HG03439 (cell line): ENCODE results near the gene SEZ6.

ENCODE experiments used
- ATAC-seq: cut with Tn5 transposase; IDR thresholded peaks from one replicate; pipeline ENCODE4 v1.9.1; 2021; ENCODE audit warnings: mild to moderate bottlenecking, moderate library complexity; ENCODE audit not compliant: unreplicated experiment

SEZ6 gene

GRCh38 chr17:28958820-28959455 is 46.9 kb downstream of the SEZ6 start:
- no peak for ATAC-seq

- ATAC-seq, result no peak
Measured at GRCh38 chr17:28957992-28958355, 47.9 kb downstream of the SEZ6 start.

GRCh38 chr17:28957277-28957991 is 48.4 kb downstream of the SEZ6 start:
- ATAC-seq, result no peak

GRCh38 chr17:28956861-28957260 is 49.0 kb downstream of the SEZ6 start:
- no peak for ATAC-seq

- ATAC-seq, result no peak
Measured at GRCh38 chr17:28956112-28956511, 49.7 kb downstream of the SEZ6 start.

GRCh38 chr17:28955408-28955807 is 50.4 kb downstream of the SEZ6 start:
- no peak for ATAC-seq

- no peak for ATAC-seq
Measured at GRCh38 chr17:28954886-28955285, 50.9 kb downstream of the SEZ6 start.

GRCh38 chr17:28953444-28954118 is 52.3 kb downstream of the SEZ6 start:
- ATAC-seq, result no peak

GRCh38 chr17:28951991-28952975 is 53.5 kb downstream of the SEZ6 start:
- peak; percentile 71 for ATAC-seq

GRCh38 chr17:28951428-28951990 is 54.3 kb downstream of the SEZ6 start, which contains the start of gene PHF12:
TSS of gene PHF12 (minus strand) at chr17:28951518. CDS start at chr17:28950960, 558 bp downstream.
- ATAC-seq, result peak; percentile 60

GRCh38 chr17:28950752-28951427 is 54.9 kb downstream of the SEZ6 start:
- ATAC-seq, result no peak

- no peak for ATAC-seq
Measured at GRCh38 chr17:28950017-28950751, 55.6 kb downstream of the SEZ6 start.

- ATAC-seq, result no peak
Measured at GRCh38 chr17:28949185-28950016, 56.4 kb downstream of the SEZ6 start.

GRCh38 chr17:28948873-28949184 is 57.0 kb downstream of the SEZ6 start:
- no peak for ATAC-seq

GRCh38 chr17:28948342-28948741 is 57.5 kb downstream of the SEZ6 start:
- no peak for ATAC-seq

GRCh38 chr17:28947639-28948038 is 58.2 kb downstream of the SEZ6 start:
- ATAC-seq, result no peak

GRCh38 chr17:28946239-28946638 is 59.6 kb downstream of the SEZ6 start:
- no peak for ATAC-seq

GRCh38 chr17:28944862-28945741 is 60.7 kb downstream of the SEZ6 start:
- ATAC-seq, result no peak
